ENCODE data around the gene NOS1AP. TPM values are rescaled to one million over a fixed set of nuclear protein-coding genes. Genes with fewer than 3 reads are reported as not detected.

NOS1AP gene
- total and polyA plus RNA-seq, 2 donors (not counting 3 experiments of a cell fraction or from before 2014, with no cell fraction given) = 1.3 to 5.4 TPM

- Histone ChIP-seq H3K9me1 (replicated peaks; ENCODE audit: control insufficient read depth, extremely low read depth, insufficient read depth, low read length) (no peaks in the 10 kb centered on the region), H3K4me1 (ENCODE audit: control insufficient read depth, extremely low read depth, insufficient read depth, low read length) (no peaks in the 10 kb centered on the region), H3K36me3 (ENCODE audit: control insufficient read depth in 2 of 2, extremely low read depth in 1 of 2, insufficient read depth in 2 of 2, low read length in 2 of 2) (no peaks in the 10 kb centered on the region), H3K9me3 (replicated peaks; ENCODE audit: control insufficient read depth, insufficient read depth, low read length) (no peaks in the 10 kb centered on the region), H3K9ac (replicated peaks; ENCODE audit: extremely low read depth, insufficient read depth, low read length) (no peak overlapping the region), H3K27ac (ENCODE audit: insufficient read depth, low read depth, low read length) (no peak overlapping the region), H3K4me2 (ENCODE audit: insufficient read depth, low read length) (no peak overlapping the region), H4K20me1 (replicated peaks; ENCODE audit: control insufficient read depth, extremely low read depth, insufficient read depth, low read length) (no peaks in the 10 kb centered on the region), H3K4me3 (replicated peaks in 1 of 3; ENCODE audit: insufficient read depth in 1 of 3, low read depth in 1 of 3, low read length in 3 of 3) (no peak overlapping the region), H3K79me2 (ENCODE audit: control insufficient read depth, insufficient read depth, low read length) (no peaks in the 10 kb centered on the region), H3K27me3 (ENCODE audit: control insufficient read depth in 2 of 2, insufficient read depth in 2 of 2, low read length in 2 of 2) (no peaks in the 10 kb centered on the region), H2AFZ (ENCODE audit: low read depth, low read length) (no peak overlapping the region)
- DNase-seq (ENCODE audit: low read depth, low spot score) (no peak), FAIRE-seq (no peak)
- POLR2A ChIA-PET = no interaction called here
- intact Hi-C loops (cut with micrococcal nuclease) (no loop called here), dilution Hi-C loops (cut with MboI; ENCODE audit: extremely low pct_ligation_motif_present, low sequenced_read_pairs) (no loop called here)
- TF ChIP-seq JUN (IDR thresholded peaks at IDR 0.05; ENCODE audit: borderline replicate concordance, insufficient read depth, insufficient read length, low read depth) (no peak), POLR2A (IDR thresholded peaks at IDR 0.05; ENCODE audit: low read depth, low read length) (no peak), FOS (IDR thresholded peaks at IDR 0.05; ENCODE audit: borderline replicate concordance, insufficient read depth, low read length) (no peak), MYC (IDR thresholded peaks at IDR 0.05; ENCODE audit: low read depth, low read length) (no peak)
- BruUV-seq (replicated peaks) = no TSS peak
- CTCF ChIA-PET = interaction anchor here (0.5 kb wide), 1 partner anchor 281 kb away, joined by 3 read pairs; no protein-coding TSS in a partner anchor
Measured at GRCh38 chr1:162336621-162337285, 267.3 kb downstream of the NOS1AP start.

GRCh38 chr1:162342452-162342983 is 273.0 kb downstream of the NOS1AP start:
- Histone ChIP-seq H3K27ac (ENCODE audit: insufficient read depth, low read depth, low read length) (no peak overlapping the region), H3K4me2 (ENCODE audit: insufficient read depth, low read length) (no peak overlapping the region), H3K79me2 (ENCODE audit: control insufficient read depth, insufficient read depth, low read length) (no peaks in the 10 kb centered on the region), H3K9me1 (replicated peaks; ENCODE audit: control insufficient read depth, extremely low read depth, insufficient read depth, low read length) (no peaks in the 10 kb centered on the region), H3K4me1 (ENCODE audit: control insufficient read depth, extremely low read depth, insufficient read depth, low read length) (no peaks in the 10 kb centered on the region), H3K4me3 (replicated peaks in 1 of 3; ENCODE audit: insufficient read depth in 1 of 3, low read depth in 1 of 3, low read length in 3 of 3) (no peak overlapping the region), H3K9me3 (replicated peaks; ENCODE audit: control insufficient read depth, insufficient read depth, low read length) (no peaks in the 10 kb centered on the region), H3K36me3 (ENCODE audit: control insufficient read depth in 2 of 2, extremely low read depth in 1 of 2, insufficient read depth in 2 of 2, low read length in 2 of 2) (no peaks in the 10 kb centered on the region), H4K20me1 (replicated peaks; ENCODE audit: control insufficient read depth, extremely low read depth, insufficient read depth, low read length) (no peaks in the 10 kb centered on the region), H3K9ac (replicated peaks; ENCODE audit: extremely low read depth, insufficient read depth, low read length) (no peak overlapping the region), H3K27me3 (ENCODE audit: control insufficient read depth in 2 of 2, insufficient read depth in 2 of 2, low read length in 2 of 2) (no peaks in the 10 kb centered on the region), H2AFZ (ENCODE audit: low read depth, low read length) (no peak overlapping the region)
- dilution Hi-C loops (cut with MboI; ENCODE audit: extremely low pct_ligation_motif_present, low sequenced_read_pairs) = no loop called here
- no peak for DNase-seq (ENCODE audit: low read depth, low spot score)
- POLR2A ChIA-PET = no interaction called here
- CTCF ChIA-PET = interaction anchor here (0.6 to 1.9 kb wide), 2 partner anchors 15 to 36 kb away, joined by 3 to 6 read pairs; no protein-coding TSS in a partner anchor
- no peak for TF ChIP-seq POLR2A (IDR thresholded peaks at IDR 0.05; ENCODE audit: low read depth, low read length)
- TF ChIP-seq FOS (IDR thresholded peaks at IDR 0.05; ENCODE audit: borderline replicate concordance, insufficient read depth, low read length) = no peak
- no peak for TF ChIP-seq JUN (IDR thresholded peaks at IDR 0.05; ENCODE audit: borderline replicate concordance, insufficient read depth, insufficient read length, low read depth)
- no peak for TF ChIP-seq CTCF (IDR thresholded peaks at IDR 0.05; ENCODE audit: extremely low read depth in 1 of 2, insufficient read depth in 1 of 2, low read depth in 1 of 2, low read length in 2 of 2)
- TF ChIP-seq GATA2 (IDR thresholded peaks at IDR 0.05; ENCODE audit: insufficient read depth, insufficient read length, low read depth, low read length) = no peak
- TF ChIP-seq MYC (IDR thresholded peaks at IDR 0.05; ENCODE audit: low read depth, low read length) = no peak
- TF ChIP-seq EZH2 (IDR thresholded peaks at IDR 0.05; ENCODE audit: borderline replicate concordance, low read depth, low read length, severe bottlenecking) = no peak
- TF ChIP-seq, protein P1, sequence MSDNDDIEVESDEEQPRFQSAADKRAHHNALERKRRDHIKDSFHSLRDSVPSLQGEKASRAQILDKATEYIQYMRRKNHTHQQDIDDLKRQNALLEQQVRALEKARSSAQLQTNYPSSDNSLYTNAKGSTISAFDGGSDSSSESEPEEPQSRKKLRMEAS (IDR thresholded peaks at IDR 0.05; ENCODE audit: insufficient read depth, insufficient read length) = no peak
- TF ChIP-seq POLR2AphosphoS5 (IDR thresholded peaks at IDR 0.05; ENCODE audit: insufficient read depth, low read depth, low read length) = no peak
- intact Hi-C loops (cut with micrococcal nuclease) = no loop called here
- FAIRE-seq = no peak
- no TSS peak for BruUV-seq (replicated peaks)
